ENCODE measurements around the gene DBF4B.

GRCh38 chr17:44736551-44737240 lies 28.2 kb downstream of the DBF4B start:
- TF ChIP-seq CTCF (IDR thresholded peaks at IDR 0.05) (no peak), POLR2A (IDR thresholded peaks at IDR 0.05) (no peak)
